ENCODE results near the gene SLC29A3.
A peak's percentile ranks its signal among the peaks of the same experiment; 100 is the strongest.

The SLC29A3 gene

DNA sequence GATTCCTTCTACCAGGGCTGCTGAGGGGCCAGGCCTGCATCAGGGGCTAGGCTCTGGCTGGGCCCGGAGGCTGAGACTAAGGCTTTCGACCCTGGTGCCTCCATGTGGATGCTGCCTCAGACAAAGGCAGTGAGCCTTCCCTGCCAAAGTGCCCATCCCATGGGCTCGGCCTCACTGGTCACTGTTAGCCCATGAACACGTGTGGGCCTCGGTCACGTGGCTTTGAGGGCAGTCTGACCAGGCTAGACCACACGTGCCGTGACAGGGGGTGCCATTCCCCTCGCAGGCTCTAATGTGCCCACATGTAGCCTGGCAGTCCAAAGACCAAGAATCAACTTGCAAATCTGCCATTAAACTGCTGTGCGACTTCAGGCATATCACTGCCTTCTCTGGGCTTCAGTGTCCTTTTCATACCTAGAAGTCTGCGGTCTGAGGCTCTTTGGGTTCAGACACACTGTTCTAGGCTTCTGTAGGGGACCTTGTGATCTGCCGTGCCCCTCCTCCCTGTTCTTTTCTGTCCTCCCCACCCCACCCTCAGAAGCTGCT, 17.6 kb upstream of the SLC29A3 start:
- DNase-seq = no peak

- DNase-seq = no peak
Observed at GRCh38 chr10:71302451-71302850, 16.6 kb upstream of the SLC29A3 start.

- DNase-seq = peak; percentile 45
Observed at GRCh38 chr10:71302874-71303568, 16.0 kb upstream of the SLC29A3 start.

DNA sequence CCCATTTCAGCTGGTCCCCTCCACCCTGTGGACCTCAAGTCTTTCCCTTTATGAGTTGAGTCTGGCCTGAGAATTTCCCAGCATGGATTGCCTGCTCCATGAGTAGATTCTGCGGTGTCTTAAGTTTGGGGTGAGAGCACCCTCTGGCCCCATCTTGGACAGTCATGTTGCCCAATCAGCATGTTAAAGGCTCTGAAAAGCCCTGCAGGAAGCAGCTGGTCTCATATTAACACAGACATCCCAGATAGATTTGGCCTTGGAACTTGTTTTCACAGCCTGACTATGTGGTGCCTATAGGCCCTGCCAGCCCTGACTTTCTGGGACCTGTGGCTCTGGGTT, 15.5 kb upstream of the SLC29A3 start:
- DNase-seq = no peak

GRCh38 chr10:71304914-71305313, 14.1 kb upstream of the SLC29A3 start:
- DNase-seq = no peak

GRCh38 chr10:71306979-71307378, 12.1 kb upstream of the SLC29A3 start:
- DNase-seq = no peak

DNA sequence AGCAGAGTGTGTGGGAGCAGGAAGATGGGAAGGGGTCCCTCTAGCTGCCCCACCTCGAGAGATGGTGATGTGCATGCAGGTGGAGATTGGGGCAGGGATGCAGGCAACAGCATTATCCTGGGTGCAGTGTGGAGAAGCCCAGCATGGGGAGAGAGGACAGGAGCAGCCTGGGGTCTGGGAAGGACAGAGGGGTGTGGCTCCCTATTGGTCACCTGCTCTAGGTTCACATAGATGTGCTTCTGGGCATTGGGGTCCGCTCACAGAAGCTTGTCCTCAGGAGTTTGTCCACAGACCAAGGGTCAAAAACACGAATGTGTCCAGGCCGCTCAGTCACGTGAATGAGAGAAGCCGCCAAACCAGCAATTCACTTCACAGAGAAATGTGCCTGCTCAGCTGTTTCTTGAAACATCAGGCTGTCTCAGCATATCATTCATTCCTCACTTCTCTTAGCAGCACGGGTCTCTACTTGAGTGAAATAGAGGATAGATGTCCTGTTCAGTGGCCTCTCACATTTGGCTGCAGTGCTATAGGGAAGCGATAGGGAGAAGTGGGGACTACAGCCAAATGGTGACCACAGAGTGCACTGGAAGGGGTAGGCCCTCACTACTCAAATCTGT, 11.5 kb upstream of the SLC29A3 start:
- DNase-seq = no peak

DNA sequence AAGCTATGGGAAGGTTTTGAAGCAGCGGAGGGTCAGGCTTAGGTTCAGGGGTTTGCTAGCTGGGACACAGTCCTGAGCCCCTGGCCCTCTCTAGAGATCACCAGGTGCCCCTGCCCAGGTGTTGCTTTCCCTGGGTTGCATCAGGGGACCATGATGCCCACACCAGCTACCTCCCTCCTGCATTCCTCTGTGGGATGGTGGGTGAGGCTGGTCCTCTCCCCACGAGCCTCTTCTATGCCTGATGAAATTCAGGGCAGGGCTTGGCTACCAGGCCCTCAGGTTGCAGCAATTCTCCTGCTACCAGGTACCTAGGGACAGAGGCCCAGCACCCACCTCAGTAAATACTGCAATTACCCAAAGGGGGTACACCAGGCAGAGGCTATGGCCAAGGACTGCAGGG, 10.8 kb upstream of the SLC29A3 start:
- DNase-seq = no peak

GRCh38 chr10:71308985-71309384, 10.1 kb upstream of the SLC29A3 start:
- no peak for DNase-seq

- no peak for DNase-seq
Observed at GRCh38 chr10:71309919-71310318, 9.1 kb upstream of the SLC29A3 start.

- DNase-seq = no peak
Observed at GRCh38 chr10:71312220-71312619, 6.8 kb upstream of the SLC29A3 start.

- no peak for DNase-seq
Observed at GRCh38 chr10:71312811-71313789, 6.0 kb upstream of the SLC29A3 start.

DNA sequence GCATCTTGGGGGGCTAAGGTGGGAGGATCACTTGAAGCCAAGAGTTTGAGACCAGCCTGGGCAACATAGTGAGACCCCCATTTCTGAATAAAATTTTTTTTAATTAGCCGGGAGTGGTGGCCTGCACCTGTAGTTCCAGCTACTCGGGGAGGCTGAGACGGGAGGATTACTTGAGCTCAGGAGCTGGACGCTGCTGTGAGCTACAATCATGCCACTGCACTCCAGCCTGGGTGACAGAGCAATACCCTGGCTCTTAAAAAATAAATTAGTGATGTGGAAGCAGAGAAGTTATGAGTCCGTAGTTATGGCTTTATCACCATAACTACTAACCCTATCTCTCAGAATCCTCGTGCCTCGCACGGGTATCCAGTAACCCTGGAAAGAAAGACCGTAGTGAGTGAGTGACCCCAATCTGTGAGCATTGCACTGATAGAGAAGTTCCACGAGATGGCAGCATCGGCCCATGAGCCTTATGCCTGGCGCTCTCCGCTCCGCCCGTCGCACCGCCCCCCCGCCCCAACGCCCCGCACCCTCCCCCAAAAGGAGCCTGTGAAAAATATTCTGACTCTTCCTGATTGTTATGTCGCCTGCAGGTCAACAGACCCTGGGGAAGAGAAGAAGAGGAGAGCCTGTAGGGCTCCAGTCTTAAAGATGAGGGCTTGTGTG, 4.9 kb upstream of the SLC29A3 start:
- DNase-seq = peak; percentile 67

- no peak for DNase-seq
Observed at GRCh38 chr10:71314694-71315225, 4.3 kb upstream of the SLC29A3 start.

DNA sequence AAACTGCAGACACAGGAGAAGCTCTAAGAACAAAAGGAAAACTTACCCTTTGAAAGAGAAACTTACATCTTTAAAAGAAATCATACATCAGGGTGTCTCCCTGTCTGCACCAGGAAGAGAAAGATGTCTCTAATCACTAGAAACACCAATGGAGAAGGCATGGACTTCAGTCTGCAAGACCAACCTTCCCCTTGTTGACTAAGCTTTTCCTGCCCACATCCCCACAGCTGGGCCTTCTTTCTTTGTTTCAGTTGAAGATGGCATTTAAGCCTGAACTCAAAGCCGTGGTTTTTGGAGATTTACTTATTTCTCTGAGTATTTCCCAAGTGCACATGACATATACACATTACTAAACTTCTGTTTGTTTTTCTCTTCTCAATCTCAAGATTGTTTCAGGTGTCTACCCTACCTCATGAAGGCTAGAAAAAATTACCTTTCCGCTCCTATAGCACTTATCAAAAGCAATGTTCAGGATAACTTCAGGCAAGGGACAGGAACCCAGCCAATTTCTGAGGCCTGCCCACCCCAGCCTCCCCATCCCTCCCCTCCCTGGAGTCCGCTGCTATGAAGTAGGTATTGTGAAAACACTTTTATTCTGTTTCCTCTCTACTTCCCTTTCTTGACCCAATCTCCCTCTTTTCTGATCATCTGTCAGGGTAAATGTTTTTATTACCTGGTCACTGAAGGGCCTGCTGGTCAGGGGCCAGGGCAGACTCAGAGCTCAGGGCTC, 2.8 kb upstream of the SLC29A3 start:
- no peak for DNase-seq

GRCh38 chr10:71316786-71317160, 2.3 kb upstream of the SLC29A3 start:
- DNase-seq = no peak

GRCh38 chr10:71317739-71318138, 1.3 kb upstream of the SLC29A3 start:
- DNase-seq = no peak

- no peak for DNase-seq
Observed at GRCh38 chr10:71319800-71320392, 837 bp downstream of the SLC29A3 start.

GRCh38 chr10:71320592-71320991, 1.5 kb downstream of the SLC29A3 start:
- no peak for DNase-seq

DNA sequence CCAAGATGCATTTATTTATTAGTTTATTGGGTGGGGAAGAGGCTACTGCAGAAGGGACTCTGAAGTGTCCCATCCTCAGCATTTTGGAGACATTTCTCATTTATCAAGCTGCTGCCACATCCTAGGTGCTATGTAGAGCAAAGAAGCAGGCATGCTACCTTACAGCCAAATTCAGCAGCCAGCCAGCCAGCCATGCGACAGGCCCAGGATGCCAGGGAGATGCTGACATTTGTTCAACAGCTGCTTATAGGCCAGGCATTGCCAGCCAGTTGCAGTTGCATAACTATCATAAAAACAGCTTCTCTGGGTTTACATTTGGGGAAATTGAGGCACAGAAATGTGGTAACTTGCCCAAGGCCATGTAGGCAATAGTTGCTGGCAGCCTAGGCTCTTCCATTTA, 2.3 kb downstream of the SLC29A3 start:
- no peak for DNase-seq

DNA sequence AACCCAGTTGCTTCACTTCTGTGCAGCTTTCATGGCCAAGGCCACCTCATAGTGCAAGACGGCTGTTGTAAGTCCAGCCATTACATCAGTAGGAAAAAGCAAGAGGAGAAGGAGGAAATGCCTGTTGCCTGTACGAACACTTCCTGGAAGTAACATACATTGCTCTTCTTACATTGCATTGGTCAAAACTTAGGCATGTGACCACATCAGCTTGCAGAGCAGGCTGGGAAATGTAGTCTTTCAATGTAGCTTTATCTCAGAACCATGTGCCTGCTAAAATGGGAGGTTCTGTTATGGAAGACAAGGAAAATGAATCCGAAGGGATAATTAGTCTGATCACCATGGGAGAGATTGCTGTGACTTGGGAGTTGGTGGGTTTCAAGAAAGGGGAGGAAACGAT, 4.3 kb downstream of the SLC29A3 start:
- DNase-seq = peak; percentile 31

DNA sequence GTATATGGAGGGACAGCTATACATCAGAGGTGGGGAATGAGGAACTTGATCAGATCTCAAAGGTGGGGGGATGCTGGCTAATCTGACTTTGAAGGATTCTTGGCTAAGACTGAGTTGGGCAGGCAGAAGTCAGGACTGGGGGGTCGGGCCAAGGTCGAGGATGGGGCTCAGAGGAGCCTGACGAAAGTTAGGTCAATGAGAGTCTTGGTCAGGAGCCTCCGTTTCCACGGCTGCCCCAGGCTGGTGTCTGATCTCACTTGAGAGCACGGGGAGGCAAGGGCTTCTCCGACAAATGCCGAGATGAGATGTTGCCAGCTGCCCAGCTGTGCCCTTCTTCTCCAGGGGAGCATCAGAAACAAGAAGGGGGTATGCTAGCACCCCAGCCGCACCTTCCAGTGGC, 5.7 kb downstream of the SLC29A3 start:
- DNase-seq = no peak

All from CD4-positive, alpha-beta T cell treated with Interleukin-12 subunit alpha and Interleukin-12 subunit beta, for 1 hour (primary cell).